Endodermal cell (in vitro differentiated cells): ENCODE data around the gene CD82. TPM values are rescaled to one million over a fixed set of nuclear protein-coding genes. Genes with fewer than 3 reads are reported as not detected.

ENCODE experiments used
- DNase-seq: peaks from one replicate; pipeline ENCODE4 v3.0.0-alpha.2; 2017
- H3K27ac ChIP-seq: 2 replicates; pipeline ENCODE4 v1.5.1; 2013; ENCODE audit warnings: mild to moderate bottlenecking, low read depth, low read length, moderate library complexity
- H3K27me3 ChIP-seq: 2 replicates; pipeline ENCODE4 v1.6.1; 2013; ENCODE audit warnings: mild to moderate bottlenecking, low read length, moderate library complexity; ENCODE audit not compliant: insufficient read depth, control insufficient read depth, poor library complexity, severe bottlenecking
- H3K36me3 ChIP-seq: 2 replicates; pipeline ENCODE4 v1.7.0; 2013; ENCODE audit warnings: mild to moderate bottlenecking, low read length, moderate library complexity; ENCODE audit not compliant: control insufficient read depth, insufficient read depth
- H3K4me1 ChIP-seq: one replicate; pipeline ENCODE4 v1.7.0; 2013; ENCODE audit warnings: low read length; ENCODE audit not compliant: control insufficient read depth, insufficient read depth
- H3K4me3 ChIP-seq: 2 replicates; pipeline ENCODE4 v1.5.1; 2013; ENCODE audit warnings: mild to moderate bottlenecking, low read length, moderate library complexity
- H3K9ac ChIP-seq: 2 replicates; pipeline ENCODE4 v1.6.1; 2013; ENCODE audit warnings: mild to moderate bottlenecking, low read length, moderate library complexity; ENCODE audit not compliant: poor library complexity, severe bottlenecking; ENCODE audit errors: extremely low read depth
- H3K9me3 ChIP-seq: 2 replicates; pipeline ENCODE4 v1.6.1; 2013; ENCODE audit warnings: mild to moderate bottlenecking, low read length, moderate library complexity; ENCODE audit not compliant: control insufficient read depth
- H3K27ac Mint-ChIP-seq: 2 replicates; pipeline ENCODE4 v1.8.0; 2020; ENCODE audit warnings: mixed read lengths
- H3K27me3 Mint-ChIP-seq: 2 replicates; pipeline ENCODE4 v1.8.0; 2021; ENCODE audit warnings: mild to moderate bottlenecking, mixed read lengths; ENCODE audit not compliant: insufficient read depth
- H3K36me3 Mint-ChIP-seq: 2 replicates; pipeline ENCODE4 v1.8.0; 2020; ENCODE audit warnings: low read depth, mixed read lengths
- H3K4me1 Mint-ChIP-seq: 2 replicates; pipeline ENCODE4 v1.8.0; 2020; ENCODE audit warnings: mixed read lengths
- H3K4me3 Mint-ChIP-seq: 2 replicates; pipeline ENCODE4 v1.8.0; 2020; ENCODE audit warnings: mild to moderate bottlenecking, moderate library complexity, mixed read lengths
- H3K9me3 Mint-ChIP-seq: 2 replicates; pipeline ENCODE4 v1.8.0; 2020; ENCODE audit warnings: mild to moderate bottlenecking, mixed read lengths
- WGBS, 2 experiments: methylation state at CpG; one replicate each; pipeline versions ENCODE4 v1.1.5 to v1.1.7; 2013; ENCODE audit warnings: missing lambda C conversion rate in 2 of 2, mixed read lengths in 1 of 2; ENCODE audit not compliant: insufficient coverage in 1 of 2, insufficient read length in 1 of 2; 5-methylcytosine and 5-hydroxymethylcytosine counted together
- total RNA-seq, 2 donors: library from RNA; stranded (reverse); fragmentation: NEBNext Ultra II Directional in 1 of 2; extraction: Animal tissue kit (Norgen Biotek cat#: 25700) in 1 of 2; gene quantifications; 2 replicates in 1 of 2; 3 replicates in 1 of 2; pipeline ENCODE4 v1.2.1, GENCODE V29; 2021
- TF ChIP-seq, protein P1 (sequence below): fragments of 200-600 bp; sonication (generic); conservative IDR thresholded peaks from 2 replicates; pipeline ENCODE4 v1.5.0; 2021; ENCODE audit warnings: antibody characterized with exemption, mild to moderate bottlenecking

The CD82 gene
- total RNA-seq, 2 donors from 2014 or later: 1.7 to 3.0 TPM

GRCh38 chr11:44521148-44521547, 44.3 kb upstream of the CD82 start:
- Histone ChIP-seq H3K27ac (no peak overlapping the region), H3K4me1 (no peaks in the 10 kb centered on the region), H3K4me3 (no peak overlapping the region), H3K27me3 (no peaks in the 10 kb centered on the region), H3K9ac (no peak overlapping the region), H3K36me3 (no peaks in the 10 kb centered on the region), H3K9me3 (no peaks in the 10 kb centered on the region)
- 67 to 85% methylated on average over 1 to 2 of the region's 2 CpGs for WGBS, 2 experiments
- H3K4me3 Mint-ChIP-seq: no peak overlapping the region
- TF ChIP-seq, protein P1, sequence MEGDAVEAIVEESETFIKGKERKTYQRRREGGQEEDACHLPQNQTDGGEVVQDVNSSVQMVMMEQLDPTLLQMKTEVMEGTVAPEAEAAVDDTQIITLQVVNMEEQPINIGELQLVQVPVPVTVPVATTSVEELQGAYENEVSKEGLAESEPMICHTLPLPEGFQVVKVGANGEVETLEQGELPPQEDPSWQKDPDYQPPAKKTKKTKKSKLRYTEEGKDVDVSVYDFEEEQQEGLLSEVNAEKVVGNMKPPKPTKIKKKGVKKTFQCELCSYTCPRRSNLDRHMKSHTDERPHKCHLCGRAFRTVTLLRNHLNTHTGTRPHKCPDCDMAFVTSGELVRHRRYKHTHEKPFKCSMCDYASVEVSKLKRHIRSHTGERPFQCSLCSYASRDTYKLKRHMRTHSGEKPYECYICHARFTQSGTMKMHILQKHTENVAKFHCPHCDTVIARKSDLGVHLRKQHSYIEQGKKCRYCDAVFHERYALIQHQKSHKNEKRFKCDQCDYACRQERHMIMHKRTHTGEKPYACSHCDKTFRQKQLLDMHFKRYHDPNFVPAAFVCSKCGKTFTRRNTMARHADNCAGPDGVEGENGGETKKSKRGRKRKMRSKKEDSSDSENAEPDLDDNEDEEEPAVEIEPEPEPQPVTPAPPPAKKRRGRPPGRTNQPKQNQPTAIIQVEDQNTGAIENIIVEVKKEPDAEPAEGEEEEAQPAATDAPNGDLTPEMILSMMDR: no peak
- no peak for DNase-seq
- H3K4me1 Mint-ChIP-seq: peaks cover 4% of the 10 kb centered on the region
- H3K27me3 Mint-ChIP-seq: peaks cover 9% of the 10 kb centered on the region
- no peak overlapping the region for H3K27ac Mint-ChIP-seq
- H3K9me3 Mint-ChIP-seq: no peaks in the 10 kb centered on the region
- H3K36me3 Mint-ChIP-seq: no peaks in the 10 kb centered on the region

DNA sequence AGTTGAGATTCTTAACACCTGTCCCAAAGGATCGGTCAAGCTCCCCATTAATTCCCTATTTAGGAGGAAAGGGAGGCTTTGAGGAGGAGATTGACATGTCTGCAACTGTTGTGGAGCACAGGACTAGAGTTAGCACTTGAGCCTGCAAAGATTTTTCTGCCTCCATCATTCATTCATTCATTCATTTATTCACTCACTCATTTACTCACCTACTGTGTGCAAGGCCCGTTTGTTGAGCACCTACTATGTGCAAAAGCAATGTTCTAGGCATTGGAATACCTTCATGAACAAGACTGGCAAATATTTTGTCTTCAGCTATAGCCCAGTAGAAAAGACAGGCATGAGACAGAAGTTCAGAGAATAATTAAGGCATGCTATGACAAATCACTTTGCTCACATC, 43.2 kb upstream of the CD82 start:
- Mint-ChIP-seq H3K9me3 (no peaks in the 10 kb centered on the region), H3K27ac (no peak overlapping the region), H3K4me3 (no peak overlapping the region), H3K4me1 (peaks cover 4% of the 10 kb centered on the region), H3K27me3 (peaks cover 10% of the 10 kb centered on the region), H3K36me3 (no peaks in the 10 kb centered on the region)
- Histone ChIP-seq H3K27ac (no peak overlapping the region), H3K36me3 (no peaks in the 10 kb centered on the region), H3K27me3 (no peaks in the 10 kb centered on the region), H3K4me1 (no peaks in the 10 kb centered on the region), H3K4me3 (no peak overlapping the region), H3K9me3 (no peaks in the 10 kb centered on the region), H3K9ac (no peak overlapping the region)
- TF ChIP-seq, protein P1: no peak
- 91 to 100% methylated on average over 1 to 2 of the region's 2 CpGs for whole genome bisulfite sequencing, 2 experiments
- no peak for DNase-seq

GRCh38 chr11:44524346-44524745, 41.1 kb upstream of the CD82 start:
- Histone ChIP-seq H3K36me3 (no peaks in the 10 kb centered on the region), H3K4me1 (no peaks in the 10 kb centered on the region), H3K27ac (no peak overlapping the region), H3K9ac (no peak overlapping the region), H3K9me3 (no peaks in the 10 kb centered on the region), H3K27me3 (no peaks in the 10 kb centered on the region), H3K4me3 (no peak overlapping the region)
- H3K36me3 Mint-ChIP-seq: no peaks in the 10 kb centered on the region
- no peak overlapping the region for H3K4me3 Mint-ChIP-seq
- TF ChIP-seq, protein P1: no peak
- no peak for DNase-seq
- 88 to 93% methylated on average over 6 to 10 of the region's 10 CpGs for WGBS, 2 experiments
- peaks cover under 1% of the 10 kb centered on the region for H3K4me1 Mint-ChIP-seq
- no peaks in the 10 kb centered on the region for H3K9me3 Mint-ChIP-seq
- no peak overlapping the region for H3K27ac Mint-ChIP-seq
- peaks cover 10% of the 10 kb centered on the region for H3K27me3 Mint-ChIP-seq
